Stimulated activated CD8-positive, alpha-beta memory T cell treated with anti-CD3 and anti-CD28 coated beads, Interleukin-15, amount 100 ng/mL, for 48 hours (primary cell): ENCODE measurements around the gene GNAI1.

Experiments used
- DNase-seq, 2 donors: peaks; one replicate each; pipeline ENCODE4 v3.0.0-alpha.2; 2020; ENCODE audit warnings: low read depth in 2 of 2

GNAI1 gene

GRCh38 chr7:80253237-80253636 lies 118.6 kb downstream of the GNAI1 start:
- no peak for DNase-seq

GRCh38 chr7:80253653-80254052 lies 119.0 kb downstream of the GNAI1 start:
- no peak for DNase-seq

GRCh38 chr7:80255656-80256055 lies 121.0 kb downstream of the GNAI1 start:
- no peak for DNase-seq

GRCh38 chr7:80257756-80258155 lies 123.1 kb downstream of the GNAI1 start:
- no peak for DNase-seq

GRCh38 chr7:80260606-80261005 lies 126.0 kb downstream of the GNAI1 start:
- no peak for DNase-seq

- DNase-seq = no peak
Measured at GRCh38 chr7:80263333-80263732, 128.7 kb downstream of the GNAI1 start.

- no peak for DNase-seq
Measured at GRCh38 chr7:80263821-80264220, 129.2 kb downstream of the GNAI1 start.

GRCh38 chr7:80264769-80265495 lies 130.3 kb downstream of the GNAI1 start:
- no peak for DNase-seq

GRCh38 chr7:80272560-80273239 lies 138.1 kb downstream of the GNAI1 start:
- DNase-seq = no peak

- no peak for DNase-seq
Measured at GRCh38 chr7:80273327-80273726, 138.7 kb downstream of the GNAI1 start.

- no peak for DNase-seq
Measured at GRCh38 chr7:80275192-80275605, 140.6 kb downstream of the GNAI1 start.
